Left ventricle myocardium inferior (tissue), 1 donor: ENCODE data around the gene PPP1R1B. TPM values are rescaled to one million over a fixed set of nuclear protein-coding genes. Genes with fewer than 3 reads are reported as not detected.
A peak's percentile ranks its signal among the peaks of the same experiment; 100 is the strongest.

Experiments
- DNase-seq: peaks from one replicate; pipeline ENCODE4 v3.0.0-alpha.2; 2020
- H3K27ac ChIP-seq: fragments of 200-600 bp; replicated peaks from 2 replicates; pipeline ENCODE4 v1.8.0; 2021
- H3K27me3 ChIP-seq: fragments of 200-600 bp; 2 replicates; pipeline ENCODE4 v1.8.0; 2021; ENCODE audit warnings: low read depth
- H3K36me3 ChIP-seq: fragments of 200-600 bp; 2 replicates; pipeline ENCODE4 v1.8.0; 2021
- H3K4me1 ChIP-seq: fragments of 200-600 bp; 2 replicates; pipeline ENCODE4 v1.8.0; 2021
- H3K4me3 ChIP-seq: fragments of 200-600 bp; 2 replicates; pipeline ENCODE4 v1.8.0; 2021; ENCODE audit warnings: mild to moderate bottlenecking, moderate library complexity
- H3K9me3 ChIP-seq: fragments of 200-600 bp; replicated peaks from 2 replicates; pipeline ENCODE4 v1.8.0; 2021
- CTCF ChIP-seq: fragments of 200-600 bp; IDR thresholded peaks from 2 replicates; pipeline ENCODE4 v1.8.0; 2021; ENCODE audit warnings: antibody characterized with exemption, mild to moderate bottlenecking, borderline replicate concordance
- intact Hi-C: fragments of 100-400 bp; cut with micrococcal nuclease; formaldehyde crosslinking; loops from one replicate; pipeline ENCODE4 v1.11.0; 2022
- long read RNA-seq: library from polyadenylated mRNA; unstranded; transcript quantifications from one replicate; pipeline ENCODE4 v2.0.0, GENCODE V29; 2021
- total RNA-seq: library from RNA; stranded (reverse); fragmentation: NEBNext Ultra II Directional; extraction: Animal tissue kit (Norgen Biotek cat#: 25700); gene quantifications from one replicate; pipeline ENCODE4 v1.2.1, GENCODE V29; 2021
- donor health status: DM: no; HTN: yes; CAD: no; lungs with severe emphysema.

Gene PPP1R1B
- total RNA-seq = 0.36 TPM
- long read RNA-seq = 0 reads

GRCh38 chr17:39626171-39627046 is at the start of gene PPP1R1B:
PPP1R1B (plus strand) TSS chr17:39626952; CDS start chr17:39627393, 441 bp downstream.
- Histone ChIP-seq H3K4me3 (peak within 1 kb of the TSS; percentile 61), H3K9me3 (no peaks in the 10 kb centered on the region), H3K27me3 (peaks cover 78% of the 10 kb centered on the region), H3K36me3 (no peaks in the 10 kb centered on the region), H3K4me1 (peaks cover 25% of the 10 kb centered on the region), H3K27ac (no peak within 1 kb of the TSS)
- intact Hi-C loops = no loop called here
- TF ChIP-seq CTCF = no peak
- DNase-seq = no peak

- peaks cover 27% of the 10 kb centered on the region for H3K4me1 ChIP-seq
- TF ChIP-seq CTCF = no peak
- H3K4me3 ChIP-seq = no peak overlapping the region
- no peaks in the 10 kb centered on the region for H3K9me3 ChIP-seq
- H3K27me3 ChIP-seq = peaks cover 15% of the 10 kb centered on the region
- no peaks in the 10 kb centered on the region for H3K36me3 ChIP-seq
- no peak overlapping the region for H3K27ac ChIP-seq
- no peak for DNase-seq
- intact Hi-C loops = no loop called here
These were observed 48.5 kb upstream of the PPP1R1B start for GRCh38 chr17:39578272-39578671.

GRCh38 chr17:39579318-39580081 is 47.3 kb upstream of the PPP1R1B start:
- no peak for TF ChIP-seq CTCF
- peaks cover 15% of the 10 kb centered on the region for H3K27me3 ChIP-seq
- no peak overlapping the region for H3K4me3 ChIP-seq
- DNase-seq = peak; percentile 68
- intact Hi-C loops = no loop called here
- peaks cover 16% of the 10 kb centered on the region for H3K4me1 ChIP-seq
- H3K36me3 ChIP-seq = no peaks in the 10 kb centered on the region
- H3K9me3 ChIP-seq = no peaks in the 10 kb centered on the region
- H3K27ac ChIP-seq = peak overlapping the region; percentile 20

GRCh38 chr17:39580082-39580468 is 46.7 kb upstream of the PPP1R1B start:
- TF ChIP-seq CTCF = no peak
- H3K9me3 ChIP-seq = no peaks in the 10 kb centered on the region
- peaks cover 20% of the 10 kb centered on the region for H3K27me3 ChIP-seq
- no peak overlapping the region for H3K27ac ChIP-seq
- no peaks in the 10 kb centered on the region for H3K36me3 ChIP-seq
- no peak overlapping the region for H3K4me3 ChIP-seq
- peaks cover 16% of the 10 kb centered on the region for H3K4me1 ChIP-seq
- DNase-seq = no peak
- intact Hi-C loops = no loop called here

- Histone ChIP-seq H3K27me3 (peaks cover 23% of the 10 kb centered on the region), H3K4me1 (peaks cover 16% of the 10 kb centered on the region), H3K4me3 (no peak overlapping the region), H3K27ac (no peak overlapping the region), H3K36me3 (no peaks in the 10 kb centered on the region), H3K9me3 (no peaks in the 10 kb centered on the region)
- no peak for TF ChIP-seq CTCF
- DNase-seq = no peak
- intact Hi-C loops = no loop called here
These were observed 45.5 kb upstream of the PPP1R1B start for GRCh38 chr17:39581071-39581758.
